ENCODE results near the gene GPR143. TPM values are rescaled to one million over a fixed set of nuclear protein-coding genes. Genes with fewer than 3 reads are reported as not detected.
A peak's percentile ranks its signal among the peaks of the same experiment; 100 is the strongest.

The GPR143 gene
- total and polyA plus RNA-seq, 4 donors: 3.7 to 6.5 (median 5.6) TPM

GRCh38 chrX:9681011-9681410, 84.6 kb downstream of the GPR143 start:
- Histone ChIP-seq H3K27ac (ENCODE audit: low read depth, low read length) (no peak overlapping the region), H3K36me3 (ENCODE audit: control insufficient read depth, insufficient read depth, low read length) (no peaks in the 10 kb centered on the region), H3K9me3 (ENCODE audit: control insufficient read depth, insufficient read depth, low read length) (no peaks in the 10 kb centered on the region), H3K27me3 (ENCODE audit: control insufficient read depth, insufficient read depth, low read length) (peaks cover 8% of the 10 kb centered on the region), H3K4me1 (ENCODE audit: control insufficient read depth, insufficient read depth, low read length) (no peaks in the 10 kb centered on the region), H3K4me3 (ENCODE audit: low read depth, low read length) (no peak overlapping the region)
- WGBS (ENCODE audit: insufficient coverage): 60% methylated on average over 3 of the region's 9 CpGs
- DNase-seq (ENCODE audit: low read depth in 4 of 6, low spot score in 6 of 6): no peak

- Histone ChIP-seq H3K27me3 (ENCODE audit: control insufficient read depth, insufficient read depth, low read length) (peaks cover 3% of the 10 kb centered on the region), H3K36me3 (ENCODE audit: control insufficient read depth, insufficient read depth, low read length) (no peaks in the 10 kb centered on the region), H3K4me3 (ENCODE audit: low read depth, low read length) (no peak overlapping the region), H3K27ac (ENCODE audit: low read depth, low read length) (no peak overlapping the region), H3K9me3 (ENCODE audit: control insufficient read depth, insufficient read depth, low read length) (no peaks in the 10 kb centered on the region), H3K4me1 (ENCODE audit: control insufficient read depth, insufficient read depth, low read length) (no peaks in the 10 kb centered on the region)
- no CpG with 5 or more reads among the region's 3 CpGs for WGBS (ENCODE audit: insufficient coverage)
- no peak for DNase-seq (ENCODE audit: low read depth in 4 of 6, low spot score in 6 of 6)
These were observed 87.3 kb downstream of the GPR143 start for GRCh38 chrX:9678215-9678965.

- Histone ChIP-seq H3K27me3 (ENCODE audit: control insufficient read depth, insufficient read depth, low read length) (no peaks in the 10 kb centered on the region), H3K9me3 (ENCODE audit: control insufficient read depth, insufficient read depth, low read length) (no peaks in the 10 kb centered on the region), H3K4me1 (ENCODE audit: control insufficient read depth, insufficient read depth, low read length) (no peaks in the 10 kb centered on the region), H3K27ac (ENCODE audit: low read depth, low read length) (no peak overlapping the region), H3K36me3 (ENCODE audit: control insufficient read depth, insufficient read depth, low read length) (no peaks in the 10 kb centered on the region), H3K4me3 (ENCODE audit: low read depth, low read length) (no peak overlapping the region)
- peak in 1 of 6 donors; percentile 15 for DNase-seq (ENCODE audit: low read depth in 4 of 6, low spot score in 6 of 6)
- WGBS (ENCODE audit: insufficient coverage): 62% methylated on average over 2 of the region's 7 CpGs
These were observed 88.4 kb downstream of the GPR143 start for GRCh38 chrX:9677098-9677739.

GRCh38 chrX:9676738-9677097, 88.9 kb downstream of the GPR143 start:
- H3K27ac ChIP-seq (ENCODE audit: low read depth, low read length): no peak overlapping the region

GRCh38 chrX:9676306-9676705, 89.3 kb downstream of the GPR143 start:
- Histone ChIP-seq H3K4me1 (ENCODE audit: control insufficient read depth, insufficient read depth, low read length) (no peaks in the 10 kb centered on the region), H3K27ac (ENCODE audit: low read depth, low read length) (no peak overlapping the region), H3K4me3 (ENCODE audit: low read depth, low read length) (no peak overlapping the region), H3K27me3 (ENCODE audit: control insufficient read depth, insufficient read depth, low read length) (no peaks in the 10 kb centered on the region), H3K9me3 (ENCODE audit: control insufficient read depth, insufficient read depth, low read length) (no peaks in the 10 kb centered on the region), H3K36me3 (ENCODE audit: control insufficient read depth, insufficient read depth, low read length) (no peaks in the 10 kb centered on the region)
- 77% methylated on average over 7 of the region's 13 CpGs for WGBS (ENCODE audit: insufficient coverage)
- DNase-seq (ENCODE audit: low read depth in 4 of 6, low spot score in 6 of 6): no peak

More at GRCh38 chrX:9676738-9677097, 88.9 kb downstream of the GPR143 start:
- Histone ChIP-seq H3K27me3 (ENCODE audit: control insufficient read depth, insufficient read depth, low read length) (no peaks in the 10 kb centered on the region), H3K36me3 (ENCODE audit: control insufficient read depth, insufficient read depth, low read length) (no peaks in the 10 kb centered on the region), H3K4me1 (ENCODE audit: control insufficient read depth, insufficient read depth, low read length) (no peaks in the 10 kb centered on the region), H3K9me3 (ENCODE audit: control insufficient read depth, insufficient read depth, low read length) (no peaks in the 10 kb centered on the region), H3K4me3 (ENCODE audit: low read depth, low read length) (no peak overlapping the region)
- no peak for DNase-seq (ENCODE audit: low read depth in 4 of 6, low spot score in 6 of 6)
- no CpG with 5 or more reads among the region's 6 CpGs for WGBS (ENCODE audit: insufficient coverage)

Other genes starting within 250 kb of the GPR143 start
- gene SHROOM2, start 20.6 kb upstream of the GPR143 start, total RNA-seq: 10 to 100 TPM; 15.5 to 27.4 TPM
- gene SHROOM2, start 20.6 kb upstream of the GPR143 start, polyA plus RNA-seq (ENCODE audit: insufficient read length in 2 of 2): 10 to 100 TPM; 45.6 to 45.7 TPM
- under 1 TPM; 0.30 to 0.33 TPM for gene CLDN34, start 201.5 kb upstream of the GPR143 start, total RNA-seq
- gene CLDN34, start 201.5 kb upstream of the GPR143 start, polyA plus RNA-seq (ENCODE audit: insufficient read length in 2 of 2): under 1 TPM in 1 of 2 donors, not detected in 1; 0.53 TPM

All from spinal cord (tissue), 10 donors.